ENCODE results near the gene F2R. TPM values are rescaled to one million over a fixed set of nuclear protein-coding genes. Genes with fewer than 3 reads are reported as not detected.

Gene F2R
- total and polyA plus RNA-seq, 7 donors, result 1.1 to 3.5 (median 2.0) TPM

DNA sequence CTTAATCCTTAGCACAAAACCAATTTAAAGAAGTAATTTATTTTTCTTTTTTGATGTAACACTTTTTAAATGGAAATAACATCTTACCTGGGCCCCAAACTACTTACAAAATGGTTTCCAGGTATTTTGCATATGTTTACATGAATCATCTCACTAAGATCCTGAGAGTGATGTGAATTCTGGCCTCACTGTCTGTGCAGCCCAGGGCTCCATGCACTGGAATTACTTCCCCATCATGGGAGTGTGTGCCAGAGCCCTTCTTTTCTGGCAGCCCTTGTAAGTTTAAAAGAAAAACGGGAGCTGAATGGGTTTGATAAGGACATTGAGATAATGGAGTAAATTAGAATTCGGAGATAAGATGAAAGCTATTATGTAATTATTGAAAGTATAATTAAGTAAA, 12.2 kb upstream of the F2R start:
- H3K4me1 ChIP-seq, result no peaks in the 10 kb centered on the region
- H3K27ac ChIP-seq, result no peak overlapping the region
- H3K4me3 ChIP-seq, result no peak overlapping the region

DNA sequence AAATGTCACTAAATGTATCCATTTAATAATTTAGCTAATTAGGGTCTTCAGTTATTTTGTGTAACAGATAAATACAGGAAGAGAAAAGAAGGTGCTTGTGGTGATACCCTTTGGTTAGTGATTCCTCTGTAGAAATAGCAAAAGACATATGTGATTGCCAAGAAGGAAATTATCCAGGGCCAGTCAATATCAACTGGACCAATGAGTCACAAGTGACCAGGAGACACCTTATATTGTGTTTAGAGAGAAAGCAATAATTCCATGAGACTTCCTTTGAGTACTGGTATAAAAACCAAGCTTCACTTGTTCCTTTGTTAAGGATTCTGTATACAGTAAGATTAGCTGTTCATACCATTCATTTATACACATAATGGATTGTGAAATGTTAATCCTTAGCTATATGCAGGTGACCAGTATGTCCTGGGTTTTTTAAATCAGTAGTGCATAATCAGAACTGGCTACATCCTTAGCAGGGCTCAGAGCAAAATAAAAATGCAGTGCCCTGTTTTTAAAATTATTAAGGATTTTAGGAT, 11.7 kb upstream of the F2R start:
- TF ChIP-seq, protein P1, sequence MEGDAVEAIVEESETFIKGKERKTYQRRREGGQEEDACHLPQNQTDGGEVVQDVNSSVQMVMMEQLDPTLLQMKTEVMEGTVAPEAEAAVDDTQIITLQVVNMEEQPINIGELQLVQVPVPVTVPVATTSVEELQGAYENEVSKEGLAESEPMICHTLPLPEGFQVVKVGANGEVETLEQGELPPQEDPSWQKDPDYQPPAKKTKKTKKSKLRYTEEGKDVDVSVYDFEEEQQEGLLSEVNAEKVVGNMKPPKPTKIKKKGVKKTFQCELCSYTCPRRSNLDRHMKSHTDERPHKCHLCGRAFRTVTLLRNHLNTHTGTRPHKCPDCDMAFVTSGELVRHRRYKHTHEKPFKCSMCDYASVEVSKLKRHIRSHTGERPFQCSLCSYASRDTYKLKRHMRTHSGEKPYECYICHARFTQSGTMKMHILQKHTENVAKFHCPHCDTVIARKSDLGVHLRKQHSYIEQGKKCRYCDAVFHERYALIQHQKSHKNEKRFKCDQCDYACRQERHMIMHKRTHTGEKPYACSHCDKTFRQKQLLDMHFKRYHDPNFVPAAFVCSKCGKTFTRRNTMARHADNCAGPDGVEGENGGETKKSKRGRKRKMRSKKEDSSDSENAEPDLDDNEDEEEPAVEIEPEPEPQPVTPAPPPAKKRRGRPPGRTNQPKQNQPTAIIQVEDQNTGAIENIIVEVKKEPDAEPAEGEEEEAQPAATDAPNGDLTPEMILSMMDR (IDR thresholded peaks at IDR 0.05), result no peak
- H3K4me3 ChIP-seq, result no peak overlapping the region
- no peak for DNase-seq
- ATAC-seq, result no peak
- H3K9me3 ChIP-seq, result no peaks in the 10 kb centered on the region
- no peaks in the 10 kb centered on the region for H3K36me3 ChIP-seq (ENCODE audit: insufficient read depth in 1 of 2, low read depth in 1 of 2)
- intact Hi-C loops (cut with DNase I), result no loop called here
- H3K27me3 ChIP-seq (ENCODE audit: insufficient read depth in 3 of 3, low read length in 2 of 3), result no peaks in the 10 kb centered on the region
- H3K27ac ChIP-seq, result no peak overlapping the region
- no peaks in the 10 kb centered on the region for H3K4me1 ChIP-seq

More for the DNA sequence above, 12.2 kb upstream of the F2R start:
- H3K36me3 ChIP-seq (ENCODE audit: insufficient read depth in 1 of 2, low read depth in 1 of 2), result no peaks in the 10 kb centered on the region
- no peak for DNase-seq
- H3K27me3 ChIP-seq (ENCODE audit: insufficient read depth in 3 of 3, low read length in 2 of 3), result no peaks in the 10 kb centered on the region
- TF ChIP-seq, protein P1 (IDR thresholded peaks at IDR 0.05), result no peak
- WGBS, 3 donors, result 66 to 78% (median 70%) methylated on average over 2 of the region's 2 CpGs
- no peaks in the 10 kb centered on the region for H3K9me3 ChIP-seq
- intact Hi-C loops (cut with DNase I), result no loop called here
- no peak for ATAC-seq

DNA sequence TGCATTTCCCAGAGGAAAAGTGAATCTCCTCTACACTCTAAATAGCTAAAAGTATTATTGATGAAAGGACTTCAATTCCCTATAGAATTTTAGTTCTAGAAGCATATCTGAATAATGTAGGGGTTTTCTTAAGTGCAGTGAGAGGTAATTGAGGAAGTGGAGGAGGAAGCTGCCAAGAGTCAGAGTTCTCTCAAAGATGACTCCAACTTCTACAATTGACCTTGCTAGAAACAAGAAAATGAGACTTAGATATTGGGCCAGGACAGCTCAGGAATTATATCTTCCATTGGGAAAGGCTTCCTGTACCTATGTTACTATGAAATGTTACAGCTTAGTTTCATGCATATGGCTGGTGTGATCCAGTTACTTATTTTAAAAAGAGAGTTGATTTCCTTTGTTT, 10.4 kb upstream of the F2R start:
- no peak overlapping the region for H3K27ac ChIP-seq
- TF ChIP-seq, protein P1 (IDR thresholded peaks at IDR 0.05), result no peak
- H3K27me3 ChIP-seq (ENCODE audit: insufficient read depth in 3 of 3, low read length in 2 of 3), result no peaks in the 10 kb centered on the region
- H3K4me1 ChIP-seq, result no peaks in the 10 kb centered on the region
- ATAC-seq, result no peak
- no peak overlapping the region for H3K4me3 ChIP-seq
- intact Hi-C loops (cut with DNase I), result no loop called here
- H3K36me3 ChIP-seq (ENCODE audit: insufficient read depth in 1 of 2, low read depth in 1 of 2), result no peaks in the 10 kb centered on the region
- no peaks in the 10 kb centered on the region for H3K9me3 ChIP-seq
- no peak for DNase-seq

DNA sequence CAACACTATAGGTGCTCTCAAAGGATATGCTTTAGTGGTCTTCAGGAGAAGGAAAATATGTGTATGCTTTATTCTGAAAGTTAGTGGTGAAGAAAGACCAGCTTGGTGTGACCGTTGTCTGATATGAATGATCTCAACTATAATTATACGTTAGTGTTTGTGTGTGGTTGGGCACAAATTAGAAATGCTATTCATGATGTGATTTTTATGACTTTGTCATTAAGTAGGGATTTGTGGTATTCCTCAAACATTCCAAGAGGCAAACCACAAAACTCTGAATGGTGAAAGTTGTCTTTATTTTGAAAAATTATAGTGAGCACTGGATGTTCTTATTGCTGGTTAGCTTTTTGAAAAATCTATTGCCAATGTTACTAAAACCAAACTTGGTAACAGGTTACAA, 6.2 kb upstream of the F2R start:
- no peaks in the 10 kb centered on the region for H3K4me1 ChIP-seq
- ATAC-seq, result no peak
- H3K27ac ChIP-seq, result no peak overlapping the region
- TF ChIP-seq, protein P1 (IDR thresholded peaks at IDR 0.05), result no peak
- no peaks in the 10 kb centered on the region for H3K36me3 ChIP-seq (ENCODE audit: insufficient read depth in 1 of 2, low read depth in 1 of 2)
- intact Hi-C loops (cut with DNase I), result no loop called here
- WGBS, 3 donors, result 67 to 76% (median 71%) methylated on average over 2 of the region's 2 CpGs
- DNase-seq, result no peak
- peaks cover 0 to 14% (median 0%) of the 10 kb centered on the region in 3 donors for H3K27me3 ChIP-seq (ENCODE audit: insufficient read depth in 3 of 3, low read length in 2 of 3)
- no peaks in the 10 kb centered on the region for H3K9me3 ChIP-seq
- H3K4me3 ChIP-seq, result no peak overlapping the region

DNA sequence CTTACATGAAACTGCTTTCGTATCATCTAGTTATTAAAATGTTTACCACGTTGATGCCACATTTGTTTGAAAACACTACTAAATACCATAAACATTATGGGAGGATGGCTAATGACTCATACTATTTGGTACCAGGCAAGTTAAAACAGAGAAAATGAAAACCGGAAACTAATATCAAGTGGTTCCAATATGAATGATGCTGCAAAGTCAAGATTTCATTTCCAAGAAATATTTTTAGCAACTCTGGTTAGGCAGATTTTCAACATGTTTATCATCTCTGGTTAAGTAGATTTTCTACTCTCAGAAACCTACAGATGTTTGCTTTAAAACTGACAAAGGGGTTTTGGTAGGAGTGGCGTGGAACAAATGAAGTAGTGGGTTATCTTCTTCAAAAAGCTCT, 4.9 kb upstream of the F2R start:
- Histone ChIP-seq H3K36me3 (ENCODE audit: insufficient read depth in 1 of 2, low read depth in 1 of 2) (no peaks in the 10 kb centered on the region), H3K4me3 (no peak overlapping the region), H3K9me3 (no peaks in the 10 kb centered on the region), H3K4me1 (no peaks in the 10 kb centered on the region), H3K27ac (no peak overlapping the region), H3K27me3 (ENCODE audit: insufficient read depth in 3 of 3, low read length in 2 of 3) (peaks cover 0 to 24% (median under 1%) of the 10 kb centered on the region in 3 donors)
- TF ChIP-seq, protein P1 (IDR thresholded peaks at IDR 0.05), result no peak
- ATAC-seq (no peak), DNase-seq (no peak)
- 83 to 92% (median 85%) methylated on average over 4 of the region's 4 CpGs for WGBS, 3 donors
- intact Hi-C loops (cut with DNase I), result no loop called here

Measured in psoas muscle (tissue), 8 donors.